GM20431 (cell line): ENCODE data around the gene TARBP2.

Experiments
- in situ Hi-C: fragments of 300-500 bp; cut with MseI, MboI; formaldehyde crosslinking; loops from one replicate; pipeline ENCODE4 v1.15.0; 2020; ENCODE audit warnings: low sequenced_read_pairs; ENCODE audit not compliant: unreplicated experiment

TARBP2 gene

GRCh38 chr12:53507603-53507885 lies 6.5 kb downstream of the TARBP2 start:
- in situ Hi-C loops, result no loop called here

- in situ Hi-C loops, result no loop called here
These were observed 7.6 kb downstream of the TARBP2 start for GRCh38 chr12:53508534-53509170.

GRCh38 chr12:53510181-53510812 lies 9.2 kb downstream of the TARBP2 start:
- in situ Hi-C loops, result no loop called here

- in situ Hi-C loops, result no loop called here
These were observed 12.8 kb downstream of the TARBP2 start for GRCh38 chr12:53513712-53514410.

GRCh38 chr12:53514628-53515290 lies 13.7 kb downstream of the TARBP2 start:
- in situ Hi-C loops, result no loop called here

- in situ Hi-C loops, result no loop called here
These were observed 14.2 kb downstream of the TARBP2 start for GRCh38 chr12:53515291-53515680.

GRCh38 chr12:53516758-53517455 lies 15.8 kb downstream of the TARBP2 start:
- in situ Hi-C loops, result no loop called here

GRCh38 chr12:53518381-53518780 lies 17.3 kb downstream of the TARBP2 start:
- in situ Hi-C loops, result no loop called here

GRCh38 chr12:53523131-53523530 lies 22.0 kb downstream of the TARBP2 start:
- in situ Hi-C loops, result no loop called here

- in situ Hi-C loops, result no loop called here
These were observed 23.4 kb downstream of the TARBP2 start for GRCh38 chr12:53524476-53524875.

- in situ Hi-C loops, result no loop called here
These were observed 29.0 kb downstream of the TARBP2 start for GRCh38 chr12:53530061-53530460.

- in situ Hi-C loops, result no loop called here
These were observed 29.8 kb downstream of the TARBP2 start for GRCh38 chr12:53530920-53531319.

GRCh38 chr12:53532021-53532420 lies 30.9 kb downstream of the TARBP2 start:
- in situ Hi-C loops, result no loop called here

- in situ Hi-C loops, result no loop called here
These were observed 31.7 kb downstream of the TARBP2 start for GRCh38 chr12:53532524-53533445.

GRCh38 chr12:53533471-53533870 lies 32.4 kb downstream of the TARBP2 start:
- in situ Hi-C loops, result no loop called here

- in situ Hi-C loops, result no loop called here
These were observed 35.9 kb downstream of the TARBP2 start for GRCh38 chr12:53536962-53537361.

GRCh38 chr12:53538209-53538689 lies 37.2 kb downstream of the TARBP2 start:
- in situ Hi-C loops, result no loop called here

GRCh38 chr12:53539526-53539925 lies 38.4 kb downstream of the TARBP2 start:
- in situ Hi-C loops, result no loop called here

- in situ Hi-C loops, result loop anchor here (10.0 kb wide), 1 partner anchor 131 kb away; the partner anchor contains the start of gene ATP5MC2
These were observed 42.5 kb downstream of the TARBP2 start for GRCh38 chr12:53543539-53543938.
